ENCODE results near the gene HYAL3.

DNA sequence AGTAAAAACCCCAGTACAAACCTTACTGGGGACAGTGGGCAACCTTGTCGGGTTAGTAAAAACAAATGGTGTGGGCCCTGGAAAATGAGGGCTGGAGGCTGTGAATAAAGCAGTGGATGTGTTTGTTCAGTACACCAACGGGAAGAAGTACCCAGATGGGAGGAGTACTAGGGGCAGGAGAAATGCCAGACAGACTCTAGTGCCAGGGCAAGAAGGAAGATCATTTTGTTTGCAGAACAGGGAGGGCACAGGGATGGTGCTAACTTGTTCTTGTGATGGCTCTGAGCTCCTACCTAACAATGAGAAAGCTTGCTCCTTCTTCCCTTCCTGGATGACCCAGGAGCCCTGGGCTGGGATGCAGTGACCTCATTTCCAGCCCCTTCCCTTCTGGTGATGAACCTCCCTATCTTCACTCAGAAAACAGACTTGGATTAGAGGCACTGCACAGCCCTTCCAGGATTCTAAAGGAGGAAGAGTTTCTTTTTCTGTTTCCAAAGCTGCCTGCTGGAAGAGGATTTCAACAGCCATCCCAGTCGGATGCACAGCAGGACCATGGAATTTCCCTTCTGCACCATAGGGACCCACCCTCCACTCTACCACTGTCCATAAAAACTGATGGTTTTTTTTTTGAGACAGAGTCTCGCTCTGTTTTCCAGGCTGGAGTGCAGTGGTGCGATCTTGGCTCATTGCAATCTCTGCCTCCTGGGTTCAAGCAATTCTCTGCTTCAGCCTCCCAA, 35.3 kb upstream of the HYAL3 start:
- TF ChIP-seq, protein P1, sequence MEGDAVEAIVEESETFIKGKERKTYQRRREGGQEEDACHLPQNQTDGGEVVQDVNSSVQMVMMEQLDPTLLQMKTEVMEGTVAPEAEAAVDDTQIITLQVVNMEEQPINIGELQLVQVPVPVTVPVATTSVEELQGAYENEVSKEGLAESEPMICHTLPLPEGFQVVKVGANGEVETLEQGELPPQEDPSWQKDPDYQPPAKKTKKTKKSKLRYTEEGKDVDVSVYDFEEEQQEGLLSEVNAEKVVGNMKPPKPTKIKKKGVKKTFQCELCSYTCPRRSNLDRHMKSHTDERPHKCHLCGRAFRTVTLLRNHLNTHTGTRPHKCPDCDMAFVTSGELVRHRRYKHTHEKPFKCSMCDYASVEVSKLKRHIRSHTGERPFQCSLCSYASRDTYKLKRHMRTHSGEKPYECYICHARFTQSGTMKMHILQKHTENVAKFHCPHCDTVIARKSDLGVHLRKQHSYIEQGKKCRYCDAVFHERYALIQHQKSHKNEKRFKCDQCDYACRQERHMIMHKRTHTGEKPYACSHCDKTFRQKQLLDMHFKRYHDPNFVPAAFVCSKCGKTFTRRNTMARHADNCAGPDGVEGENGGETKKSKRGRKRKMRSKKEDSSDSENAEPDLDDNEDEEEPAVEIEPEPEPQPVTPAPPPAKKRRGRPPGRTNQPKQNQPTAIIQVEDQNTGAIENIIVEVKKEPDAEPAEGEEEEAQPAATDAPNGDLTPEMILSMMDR (conservative IDR thresholded peaks at IDR 0.05; ENCODE audit: low read depth, low read length) = no peak
- TF ChIP-seq EZH2phosphoT487 (IDR thresholded peaks at IDR 0.05; ENCODE audit: borderline replicate concordance, low read length) = no peak
